HG02938 (cell line): ENCODE results near the gene PACSIN1.
"Not testable (repeated sequence)": the region's sequence is repeated elsewhere in the genome, so short reads cannot be mapped to it uniquely, and the experiment has no call there.

Source experiments
- ATAC-seq: cut with Tn5 transposase; IDR thresholded peaks from one replicate; pipeline ENCODE4 v1.9.1; 2021; ENCODE audit warnings: mild to moderate bottlenecking, moderate library complexity; ENCODE audit not compliant: unreplicated experiment

The PACSIN1 gene

GRCh38 chr6:34484899-34485298, 19.0 kb downstream of the PACSIN1 start:
- no peak for ATAC-seq

GRCh38 chr6:34485321-34486060, 19.6 kb downstream of the PACSIN1 start:
- no peak for ATAC-seq

- no peak for ATAC-seq
Measured at GRCh38 chr6:34486106-34486740, 20.3 kb downstream of the PACSIN1 start.

- ATAC-seq = not testable (repeated sequence)
Measured at GRCh38 chr6:34486886-34487285, 21.0 kb downstream of the PACSIN1 start.

GRCh38 chr6:34487536-34487935, 21.7 kb downstream of the PACSIN1 start:
- no peak for ATAC-seq

- ATAC-seq = no peak
Measured at GRCh38 chr6:34489207-34489805, 23.4 kb downstream of the PACSIN1 start.

GRCh38 chr6:34490390-34491090, 24.7 kb downstream of the PACSIN1 start:
- ATAC-seq = no peak

GRCh38 chr6:34491091-34491430, 25.2 kb downstream of the PACSIN1 start:
- ATAC-seq = no peak

GRCh38 chr6:34493344-34493743, 27.5 kb downstream of the PACSIN1 start:
- no peak for ATAC-seq

- no peak for ATAC-seq
Measured at GRCh38 chr6:34494973-34495372, 29.1 kb downstream of the PACSIN1 start.

GRCh38 chr6:34496103-34496685, 30.3 kb downstream of the PACSIN1 start:
- ATAC-seq = no peak

- no peak for ATAC-seq
Measured at GRCh38 chr6:34497411-34497810, 31.5 kb downstream of the PACSIN1 start.

- ATAC-seq = no peak
Measured at GRCh38 chr6:34506718-34507117, 40.8 kb downstream of the PACSIN1 start.

GRCh38 chr6:34508425-34508824, 42.5 kb downstream of the PACSIN1 start:
- ATAC-seq = no peak

GRCh38 chr6:34509782-34510181, 43.9 kb downstream of the PACSIN1 start:
- no peak for ATAC-seq

- ATAC-seq = no peak
Measured at GRCh38 chr6:34510299-34510698, 44.4 kb downstream of the PACSIN1 start.

- no peak for ATAC-seq
Measured at GRCh38 chr6:34511214-34511914, 45.5 kb downstream of the PACSIN1 start.

GRCh38 chr6:34511915-34512737, 46.2 kb downstream of the PACSIN1 start:
- ATAC-seq = no peak

GRCh38 chr6:34512738-34513115, 46.9 kb downstream of the PACSIN1 start:
- ATAC-seq = no peak

- no peak for ATAC-seq
Measured at GRCh38 chr6:34513646-34514045, 47.8 kb downstream of the PACSIN1 start.
